Activated B cell treated with CpG ODN at 0.5 μM for 24 hours (primary cell): ENCODE data around the gene PSMA1. TPM values are rescaled to one million over a fixed set of nuclear protein-coding genes. Genes with fewer than 3 reads are reported as not detected.
A peak's percentile ranks its signal among the peaks of the same experiment; 100 is the strongest.
"Not testable (repeated sequence)": the region's sequence is repeated elsewhere in the genome, so short reads cannot be mapped to it uniquely, and the experiment has no call there.

Source experiments
- ATAC-seq: fragments of 200-7000 bp; cut with Tn5 transposase; one replicate; pipeline ENCODE4 v1.10.0; 2021; ENCODE audit warnings: low read depth, mild to moderate bottlenecking, moderate library complexity
- CTCF ChIA-PET: fragments of 350-600 bp; sonication (Branson Sonifier 250); formaldehyde crosslinking; loops from one replicate; lab custom pipeline; 2021; ENCODE audit warnings: antibody characterized with exemption; lab: Charles Lee
- POLR2A ChIA-PET: fragments of 350-600 bp; sonication (Branson Sonifier 250); formaldehyde crosslinking; loops from one replicate; lab custom pipeline; 2021; ENCODE audit warnings: antibody characterized with exemption; lab: Charles Lee
- DNase-seq: peaks from one replicate; pipeline ENCODE4 v3.0.0; 2022
- H3K27ac Mint-ChIP-seq: one replicate; pipeline ENCODE4 v1.8.0; 2020; ENCODE audit warnings: mixed read lengths
- H3K27me3 Mint-ChIP-seq: one replicate; pipeline ENCODE4 v1.8.0; 2021; ENCODE audit warnings: mixed read lengths
- H3K36me3 Mint-ChIP-seq: one replicate; pipeline ENCODE4 v1.8.0; 2021; ENCODE audit warnings: low read depth, mixed read lengths
- H3K4me1 Mint-ChIP-seq: one replicate; pipeline ENCODE4 v1.8.0; 2021; ENCODE audit warnings: mixed read lengths
- H3K4me3 Mint-ChIP-seq: one replicate; pipeline ENCODE4 v1.8.0; 2020; ENCODE audit warnings: mild to moderate bottlenecking, mixed read lengths
- H3K9me3 Mint-ChIP-seq: one replicate; pipeline ENCODE4 v1.8.0; 2020; ENCODE audit warnings: mixed read lengths
- intact Hi-C: fragments of 100-400 bp; cut with micrococcal nuclease; formaldehyde crosslinking; loops from one replicate; pipeline ENCODE4 v1.15.1; 2024
- total RNA-seq: library from RNA; stranded (reverse); gene quantifications from 2 replicates; pipeline ENCODE4 v1.2.3, GENCODE V29; 2022
- TF ChIP-seq, protein P1 (sequence below): fragments of 200-600 bp; IDR thresholded peaks from one replicate; pipeline ENCODE4 v1.8.0; 2022; ENCODE audit warnings: antibody characterized with exemption, mild to moderate bottlenecking

The PSMA1 gene
- 184 and 198 TPM in 2 replicates for total RNA-seq

DNA sequence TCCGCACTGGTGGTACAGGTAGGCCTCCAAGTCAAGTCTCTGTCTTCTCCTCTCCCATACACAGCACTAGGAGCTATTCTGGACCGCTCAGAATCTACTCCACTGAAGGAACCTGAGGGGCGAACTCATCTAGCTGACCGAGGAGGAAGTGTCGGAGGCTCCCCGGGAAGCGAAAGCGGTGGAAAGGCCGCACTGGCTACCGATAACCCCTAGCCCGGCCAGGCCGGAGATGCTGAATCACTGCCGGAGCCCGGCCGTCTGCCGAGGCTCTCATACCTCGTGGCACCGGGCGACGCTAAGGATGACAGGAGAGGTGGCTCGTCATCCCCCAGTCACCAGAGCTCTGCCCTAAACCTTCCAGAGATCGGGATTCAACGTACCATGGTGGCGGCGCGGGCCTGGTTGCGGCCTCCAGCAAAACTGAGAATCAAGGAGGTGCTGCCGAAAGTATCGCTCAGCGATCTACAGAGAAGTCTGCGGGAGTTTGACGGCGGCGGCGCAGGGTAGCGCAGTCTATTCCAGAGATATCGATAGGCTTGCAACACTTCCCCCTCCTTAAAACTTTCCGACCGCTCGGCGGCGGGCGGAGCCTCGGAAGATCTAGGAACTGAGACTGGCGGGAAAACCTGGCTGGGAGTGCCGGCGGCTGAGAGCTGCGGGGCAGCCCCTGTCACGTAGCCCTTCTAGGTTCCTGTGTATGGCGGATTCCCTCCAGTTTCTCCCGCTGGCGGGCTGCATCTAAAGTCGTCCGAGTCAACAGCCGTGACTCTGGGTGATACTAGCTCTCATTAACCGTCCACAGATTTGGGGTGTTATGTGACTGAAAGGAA is at the start of gene PSMA1:
PSMA1 (minus strand) TSS at position 470 of the 830 bp plus-strand sequence; CDS start at position 383, 87 bp downstream.
- CTCF ChIA-PET: interaction anchor here (0.8 to 2.4 kb wide), 3 partner anchors 17 to 387 kb away, joined by 3 to 14 read pairs (median 3); partner anchors contain the start of gene CYP2R1
- POLR2A ChIA-PET: interaction anchor here (0.7 to 3.8 kb wide), 9 partner anchors 20 to 386 kb away, joined by 3 to 34 read pairs (median 4); partner anchors contain the start of genes COPB1 and CYP2R1
- peak within 1 kb of the TSS; percentile 96 for H3K4me3 Mint-ChIP-seq
- peak within 1 kb of the TSS; percentile 95 for H3K27ac Mint-ChIP-seq
- H3K27me3 Mint-ChIP-seq: no peaks in the 10 kb centered on the region
- DNase-seq (peak; percentile 82), ATAC-seq (peak; percentile 91)
- peaks cover 27% of the 10 kb centered on the region for H3K4me1 Mint-ChIP-seq
- H3K9me3 Mint-ChIP-seq: no peaks in the 10 kb centered on the region
- intact Hi-C loops: loop anchor here (1.0 to 5.0 kb wide), 11 partner anchors 17 to 1057 kb away; partner anchors contain the start of genes BTBD10, COPB1 and FAR1
- H3K36me3 Mint-ChIP-seq: peaks cover 34% of the 10 kb centered on the region
- TF ChIP-seq, protein P1, sequence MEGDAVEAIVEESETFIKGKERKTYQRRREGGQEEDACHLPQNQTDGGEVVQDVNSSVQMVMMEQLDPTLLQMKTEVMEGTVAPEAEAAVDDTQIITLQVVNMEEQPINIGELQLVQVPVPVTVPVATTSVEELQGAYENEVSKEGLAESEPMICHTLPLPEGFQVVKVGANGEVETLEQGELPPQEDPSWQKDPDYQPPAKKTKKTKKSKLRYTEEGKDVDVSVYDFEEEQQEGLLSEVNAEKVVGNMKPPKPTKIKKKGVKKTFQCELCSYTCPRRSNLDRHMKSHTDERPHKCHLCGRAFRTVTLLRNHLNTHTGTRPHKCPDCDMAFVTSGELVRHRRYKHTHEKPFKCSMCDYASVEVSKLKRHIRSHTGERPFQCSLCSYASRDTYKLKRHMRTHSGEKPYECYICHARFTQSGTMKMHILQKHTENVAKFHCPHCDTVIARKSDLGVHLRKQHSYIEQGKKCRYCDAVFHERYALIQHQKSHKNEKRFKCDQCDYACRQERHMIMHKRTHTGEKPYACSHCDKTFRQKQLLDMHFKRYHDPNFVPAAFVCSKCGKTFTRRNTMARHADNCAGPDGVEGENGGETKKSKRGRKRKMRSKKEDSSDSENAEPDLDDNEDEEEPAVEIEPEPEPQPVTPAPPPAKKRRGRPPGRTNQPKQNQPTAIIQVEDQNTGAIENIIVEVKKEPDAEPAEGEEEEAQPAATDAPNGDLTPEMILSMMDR: no peak

DNA sequence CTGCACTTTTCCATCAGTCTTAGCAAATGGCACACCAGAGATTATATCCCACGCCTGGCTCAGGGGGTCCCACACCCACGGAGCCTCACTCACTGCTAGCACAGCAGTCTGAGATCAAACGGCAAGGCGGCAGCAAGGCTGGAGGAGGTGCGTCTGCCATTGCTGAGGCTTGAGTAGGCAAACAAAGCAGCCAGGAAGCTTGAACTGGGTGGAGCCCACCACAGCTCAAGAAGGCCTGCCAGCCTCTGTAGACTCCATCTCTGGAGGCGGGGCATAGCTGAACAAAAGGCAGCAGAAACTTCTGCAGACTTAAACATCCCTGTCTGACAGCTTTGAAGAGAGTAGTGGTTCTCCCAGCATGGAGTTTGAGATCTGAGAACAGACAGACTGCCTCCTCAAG is 49.3 kb upstream of the PSMA1 start:
- H3K27ac Mint-ChIP-seq, H3K4me3 Mint-ChIP-seq, ATAC-seq, H3K36me3 Mint-ChIP-seq, H3K9me3 Mint-ChIP-seq, H3K27me3 Mint-ChIP-seq, CTCF ChIA-PET, POLR2A ChIA-PET, intact Hi-C loops, DNase-seq: not testable (repeated sequence)
- peaks cover 35% of the 10 kb centered on the region for H3K4me1 Mint-ChIP-seq

GRCh38 chr11:14567064-14567651 is 47.0 kb upstream of the PSMA1 start:
- peak; percentile 25 for ATAC-seq
- intact Hi-C loops: no loop called here
- TF ChIP-seq, protein P1: no peak
- DNase-seq: no peak
- CTCF ChIA-PET: interaction anchor here (1.1 kb wide), 1 partner anchor 341 kb away, joined by 3 read pairs; no protein-coding TSS in a partner anchor
- peaks cover 30% of the 10 kb centered on the region for H3K4me1 Mint-ChIP-seq
- H3K27me3 Mint-ChIP-seq: peaks cover 5% of the 10 kb centered on the region
- H3K9me3 Mint-ChIP-seq: no peaks in the 10 kb centered on the region
- POLR2A ChIA-PET: interaction anchor here (0.5 to 1.6 kb wide), 4 partner anchors 11 to 325 kb away, joined by 3 to 7 read pairs (median 4); partner anchors contain the start of gene CYP2R1
- H3K27ac Mint-ChIP-seq: peak overlapping the region; percentile 63
- H3K36me3 Mint-ChIP-seq: no peaks in the 10 kb centered on the region
- H3K4me3 Mint-ChIP-seq: peak overlapping the region; percentile 5

DNA sequence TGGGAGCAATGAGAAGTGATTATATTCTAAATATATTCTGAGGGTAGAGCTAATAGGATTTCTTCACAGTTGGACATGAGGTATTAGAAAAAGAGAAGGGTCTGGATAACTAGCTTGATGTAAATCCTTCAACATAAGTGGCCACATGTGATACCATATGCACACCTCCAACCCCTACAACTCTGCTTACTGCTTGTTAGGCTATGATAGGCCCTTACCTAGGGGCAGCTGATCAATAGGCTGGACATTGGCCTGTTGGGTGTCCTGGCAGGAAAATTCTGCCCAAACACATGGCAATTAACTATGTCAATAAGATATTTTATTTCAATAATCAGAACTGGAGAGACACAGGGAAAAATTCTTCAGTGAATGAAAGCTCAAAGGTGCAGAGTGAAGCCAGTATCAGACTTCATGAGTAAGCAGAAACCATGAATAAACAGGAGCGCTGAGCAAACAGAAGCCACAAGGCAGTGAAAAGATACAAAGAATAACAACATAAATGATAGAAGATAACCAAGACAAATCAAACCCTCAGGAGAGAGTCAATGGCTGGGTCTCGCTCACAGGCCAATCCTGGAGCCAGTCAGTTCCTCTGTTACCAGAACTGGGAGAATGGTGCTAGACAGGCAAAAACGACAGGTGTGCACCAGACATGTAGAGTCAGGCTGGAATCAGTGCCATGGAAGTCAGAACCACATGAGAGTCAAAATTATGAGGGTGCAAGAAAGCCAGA is 46.3 kb upstream of the PSMA1 start:
- H3K27me3 Mint-ChIP-seq: peaks cover 5% of the 10 kb centered on the region
- no peak overlapping the region for H3K4me3 Mint-ChIP-seq
- H3K27ac Mint-ChIP-seq: peak overlapping the region; percentile 63
- TF ChIP-seq, protein P1: no peak
- intact Hi-C loops: no loop called here
- no peaks in the 10 kb centered on the region for H3K9me3 Mint-ChIP-seq
- no peaks in the 10 kb centered on the region for H3K36me3 Mint-ChIP-seq
- H3K4me1 Mint-ChIP-seq: peaks cover 30% of the 10 kb centered on the region
- ChIA-PET CTCF (no interaction called here), POLR2A (interaction anchor here (0.9 to 1.6 kb wide), 3 partner anchors 12 to 325 kb away, joined by 3 to 4 read pairs (median 4); partner anchors contain the start of gene CYP2R1)
- no peak for ATAC-seq
- DNase-seq: no peak

GRCh38 chr11:14565845-14566244 is 45.7 kb upstream of the PSMA1 start:
- ChIA-PET POLR2A (no interaction called here), CTCF (no interaction called here)
- Mint-ChIP-seq H3K36me3 (no peaks in the 10 kb centered on the region), H3K4me1 (peaks cover 30% of the 10 kb centered on the region), H3K9me3 (no peaks in the 10 kb centered on the region), H3K27ac (no peak overlapping the region), H3K27me3 (peaks cover 5% of the 10 kb centered on the region), H3K4me3 (no peak overlapping the region)
- no peak for DNase-seq
- intact Hi-C loops: no loop called here
- no peak for ATAC-seq
- TF ChIP-seq, protein P1: no peak
